Activated naive CD8-positive, alpha-beta T cell (primary cell): ENCODE results near the gene RAP1GAP.

ENCODE experiments used
- H3K27ac Mint-ChIP-seq: one replicate; pipeline ENCODE4 v1.8.0; 2021; ENCODE audit warnings: mixed read lengths
- H3K27me3 Mint-ChIP-seq: one replicate; pipeline ENCODE4 v1.8.0; 2021; ENCODE audit warnings: mixed read lengths
- H3K36me3 Mint-ChIP-seq: one replicate; pipeline ENCODE4 v1.8.0; 2021; ENCODE audit warnings: mixed read lengths
- H3K4me1 Mint-ChIP-seq: one replicate; pipeline ENCODE4 v1.8.0; 2021; ENCODE audit warnings: low read depth, mixed read lengths
- H3K4me3 Mint-ChIP-seq: one replicate; pipeline ENCODE4 v1.8.0; 2021; ENCODE audit warnings: mild to moderate bottlenecking, mixed read lengths
- H3K9me3 Mint-ChIP-seq: one replicate; pipeline ENCODE4 v1.8.0; 2021; ENCODE audit warnings: low read depth, mixed read lengths

Gene RAP1GAP

DNA sequence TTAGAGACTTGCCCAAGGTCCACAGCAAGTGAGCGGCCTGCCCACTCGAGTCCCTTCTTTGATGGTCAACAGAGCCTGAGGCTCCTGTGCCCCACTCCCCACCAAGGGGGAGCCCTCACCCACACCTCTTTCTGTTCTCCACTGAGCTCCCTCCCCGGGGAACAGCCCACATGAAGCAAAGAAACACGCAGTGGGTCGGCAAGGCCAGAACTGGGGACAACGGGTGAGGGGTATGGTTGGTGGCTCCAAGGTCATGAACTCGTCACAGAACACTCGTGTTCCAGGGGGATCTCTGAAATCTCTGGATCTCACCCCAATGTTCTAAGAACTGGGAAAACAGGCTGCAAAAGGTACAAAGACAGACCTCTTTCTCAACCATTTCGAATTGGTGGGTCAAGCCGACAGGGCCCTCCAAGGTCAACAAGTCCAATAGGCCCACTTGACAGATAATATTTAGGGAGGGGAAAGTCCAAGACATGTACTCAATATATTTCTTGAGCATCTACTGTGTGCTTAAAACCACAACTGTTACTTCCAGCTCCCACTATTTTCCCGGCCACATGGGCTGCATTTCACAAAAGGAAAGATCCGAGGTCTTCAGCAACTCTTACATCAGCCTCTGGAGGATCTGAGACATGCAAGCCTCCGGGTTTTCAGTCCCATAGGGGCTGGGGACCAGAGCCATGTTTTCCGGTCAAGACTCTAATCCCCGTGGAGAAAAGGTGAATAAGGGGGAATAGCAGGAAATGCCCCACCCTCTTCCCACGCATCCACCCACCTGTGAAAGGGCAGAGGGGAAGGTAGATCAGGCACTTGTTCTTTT is 1.1 kb upstream of the RAP1GAP start:
- H3K4me3 Mint-ChIP-seq = peak overlapping the region; percentile 63
- no peaks in the 10 kb centered on the region for H3K4me1 Mint-ChIP-seq
- H3K27ac Mint-ChIP-seq = no peak overlapping the region
- peaks cover 10% of the 10 kb centered on the region for H3K27me3 Mint-ChIP-seq
- no peaks in the 10 kb centered on the region for H3K9me3 Mint-ChIP-seq
- no peaks in the 10 kb centered on the region for H3K36me3 Mint-ChIP-seq

GRCh38 chr1:21668951-21669257 is 253 bp downstream of the RAP1GAP start:
- H3K36me3 Mint-ChIP-seq = no peaks in the 10 kb centered on the region
- no peaks in the 10 kb centered on the region for H3K9me3 Mint-ChIP-seq
- peaks cover 10% of the 10 kb centered on the region for H3K27me3 Mint-ChIP-seq
- H3K4me3 Mint-ChIP-seq = no peak overlapping the region
- H3K27ac Mint-ChIP-seq = no peak overlapping the region
- no peaks in the 10 kb centered on the region for H3K4me1 Mint-ChIP-seq

GRCh38 chr1:21668232-21668950 is 766 bp downstream of the RAP1GAP start:
- no peaks in the 10 kb centered on the region for H3K9me3 Mint-ChIP-seq
- H3K4me3 Mint-ChIP-seq = peak overlapping the region; percentile 61
- H3K27ac Mint-ChIP-seq = no peak overlapping the region
- H3K4me1 Mint-ChIP-seq = no peaks in the 10 kb centered on the region
- no peaks in the 10 kb centered on the region for H3K36me3 Mint-ChIP-seq
- peaks cover 10% of the 10 kb centered on the region for H3K27me3 Mint-ChIP-seq

DNA sequence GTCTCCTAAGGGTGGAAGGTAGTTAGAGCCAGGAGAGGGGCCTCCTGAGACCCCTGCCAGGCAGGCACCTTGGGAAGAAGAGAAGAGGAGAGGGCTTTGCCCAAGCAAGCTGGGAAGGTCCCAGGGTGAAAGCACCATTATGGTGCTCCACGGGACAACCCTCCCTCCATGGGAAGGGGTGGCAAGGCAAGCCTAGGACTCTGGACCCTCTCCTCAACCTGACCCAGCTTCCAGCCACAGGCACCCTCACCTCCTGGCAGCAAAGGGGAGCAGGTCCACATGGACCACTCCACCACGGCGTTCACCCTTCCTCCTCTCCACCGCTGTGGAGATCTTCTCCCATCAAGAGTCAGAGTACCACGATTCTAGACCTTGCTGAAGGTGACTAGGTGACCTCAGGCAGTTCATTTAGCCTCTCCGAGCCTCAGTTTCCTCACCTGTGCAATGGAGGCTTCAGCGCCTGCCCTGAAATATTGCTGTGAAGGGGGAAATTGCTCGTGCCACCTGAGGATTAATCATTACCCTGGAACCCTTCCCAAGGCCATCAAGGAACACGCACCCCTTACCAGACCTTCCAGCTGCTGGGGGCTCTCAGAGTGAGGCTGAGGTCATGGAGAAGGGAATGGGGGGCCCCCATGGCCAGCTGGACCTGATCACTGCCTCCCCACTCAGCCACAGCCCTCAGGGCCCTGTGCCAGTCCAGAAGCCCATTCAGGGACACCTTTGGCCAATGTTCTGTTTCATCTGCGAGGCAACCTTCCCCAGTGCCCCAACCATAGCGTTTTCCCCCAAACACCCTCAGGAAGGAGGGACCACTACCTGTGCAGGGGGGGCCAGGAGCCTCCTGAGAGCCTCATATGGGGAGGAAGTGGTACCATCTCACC is 1.6 kb downstream of the RAP1GAP start:
- Mint-ChIP-seq H3K27me3 (peaks cover 10% of the 10 kb centered on the region), H3K27ac (no peak overlapping the region), H3K9me3 (no peaks in the 10 kb centered on the region), H3K36me3 (no peaks in the 10 kb centered on the region), H3K4me3 (peak overlapping the region; percentile 61), H3K4me1 (no peaks in the 10 kb centered on the region)

GRCh38 chr1:21666576-21667320 is 2.4 kb downstream of the RAP1GAP start:
- peaks cover 12% of the 10 kb centered on the region for H3K27me3 Mint-ChIP-seq
- H3K4me1 Mint-ChIP-seq = no peaks in the 10 kb centered on the region
- no peaks in the 10 kb centered on the region for H3K36me3 Mint-ChIP-seq
- H3K27ac Mint-ChIP-seq = no peak overlapping the region
- H3K4me3 Mint-ChIP-seq = no peak overlapping the region
- no peaks in the 10 kb centered on the region for H3K9me3 Mint-ChIP-seq

GRCh38 chr1:21665711-21666575 is 3.2 kb downstream of the RAP1GAP start:
- no peak overlapping the region for H3K27ac Mint-ChIP-seq
- peaks cover 3% of the 10 kb centered on the region for H3K4me1 Mint-ChIP-seq
- no peaks in the 10 kb centered on the region for H3K9me3 Mint-ChIP-seq
- H3K36me3 Mint-ChIP-seq = no peaks in the 10 kb centered on the region
- no peak overlapping the region for H3K4me3 Mint-ChIP-seq
- H3K27me3 Mint-ChIP-seq = peaks cover 16% of the 10 kb centered on the region

DNA sequence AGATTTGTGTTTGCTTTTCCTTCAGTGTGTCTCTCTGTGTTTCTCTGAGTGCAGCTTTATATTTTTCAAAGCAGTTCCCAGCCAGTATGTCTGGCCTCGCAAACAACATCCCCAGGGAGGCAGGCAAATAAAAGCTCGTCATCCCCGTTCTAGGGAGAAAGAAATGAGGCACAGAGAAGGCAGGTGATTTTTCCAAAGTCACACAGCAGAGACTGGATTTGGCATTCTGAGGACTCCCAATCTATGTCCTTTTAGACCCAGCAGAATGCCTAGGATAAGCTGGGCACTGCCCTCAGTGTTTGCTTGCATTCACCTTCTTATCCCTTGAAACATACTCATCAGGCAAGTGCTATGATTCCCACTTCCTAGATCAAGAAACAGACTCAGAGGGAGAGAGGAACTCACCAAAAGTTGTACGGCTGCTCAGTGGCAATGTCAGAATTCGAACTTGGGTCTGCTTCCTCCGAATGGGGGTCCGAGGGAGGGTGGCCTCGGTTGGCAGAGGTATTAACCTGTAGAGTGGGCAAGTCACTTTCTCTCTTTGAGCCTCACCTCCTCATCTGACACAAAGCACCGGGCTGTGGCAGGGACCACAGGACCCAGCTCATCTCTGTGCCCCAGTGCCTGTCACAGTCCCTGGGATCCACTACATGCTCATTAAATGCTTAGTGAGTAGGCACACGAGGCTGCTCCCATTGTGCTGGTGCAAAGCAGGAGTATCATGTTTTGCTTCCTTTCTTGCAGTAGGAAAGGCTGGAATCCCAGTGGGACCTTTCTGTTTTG is 4.2 kb downstream of the RAP1GAP start:
- Mint-ChIP-seq H3K9me3 (no peaks in the 10 kb centered on the region), H3K4me3 (no peak overlapping the region), H3K27me3 (peaks cover 16% of the 10 kb centered on the region), H3K36me3 (no peaks in the 10 kb centered on the region), H3K4me1 (peaks cover 4% of the 10 kb centered on the region), H3K27ac (no peak overlapping the region)

DNA sequence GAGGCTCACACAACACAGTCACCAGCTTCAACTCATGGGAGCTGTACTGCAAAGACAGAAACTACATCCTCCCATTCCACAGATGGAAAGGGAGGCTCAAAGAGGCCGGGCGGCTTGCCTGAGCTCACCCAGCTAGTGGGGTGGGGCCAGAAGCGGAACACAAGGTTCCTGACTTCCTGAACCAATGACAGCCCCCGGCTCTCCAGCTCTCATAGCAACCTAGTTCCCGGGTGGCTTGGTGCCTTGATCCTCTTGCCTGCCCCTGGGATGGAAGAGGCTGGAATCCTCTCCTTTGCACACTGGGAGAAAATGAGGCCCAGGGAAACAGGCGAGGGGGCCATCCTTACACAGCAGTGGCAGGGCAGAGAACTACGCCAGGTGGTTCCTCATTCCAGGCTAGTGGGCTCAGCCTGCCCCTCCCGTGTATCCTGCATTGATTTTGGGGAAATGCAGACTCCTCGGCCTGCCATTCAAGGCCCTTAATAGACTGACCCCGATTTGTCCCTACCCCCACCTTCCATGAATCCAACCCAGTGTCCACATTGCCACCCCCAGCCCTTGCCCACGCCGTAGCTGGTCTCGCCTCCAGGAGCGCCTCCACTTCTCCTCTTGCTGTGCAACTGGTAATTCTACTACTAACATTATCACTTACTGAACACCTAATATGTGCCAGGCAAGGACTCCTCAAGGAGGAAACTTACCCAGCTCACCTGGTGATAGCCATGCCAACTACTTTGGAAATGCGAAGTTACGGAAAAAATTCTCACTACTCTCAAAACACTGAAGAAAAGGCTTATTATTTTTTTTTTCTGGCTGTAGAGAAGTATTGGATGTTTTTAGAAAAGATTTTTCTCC is 5.0 kb downstream of the RAP1GAP start:
- H3K27ac Mint-ChIP-seq = no peak overlapping the region
- no peaks in the 10 kb centered on the region for H3K36me3 Mint-ChIP-seq
- peaks cover 16% of the 10 kb centered on the region for H3K27me3 Mint-ChIP-seq
- no peaks in the 10 kb centered on the region for H3K9me3 Mint-ChIP-seq
- H3K4me3 Mint-ChIP-seq = no peak overlapping the region
- peaks cover 11% of the 10 kb centered on the region for H3K4me1 Mint-ChIP-seq

DNA sequence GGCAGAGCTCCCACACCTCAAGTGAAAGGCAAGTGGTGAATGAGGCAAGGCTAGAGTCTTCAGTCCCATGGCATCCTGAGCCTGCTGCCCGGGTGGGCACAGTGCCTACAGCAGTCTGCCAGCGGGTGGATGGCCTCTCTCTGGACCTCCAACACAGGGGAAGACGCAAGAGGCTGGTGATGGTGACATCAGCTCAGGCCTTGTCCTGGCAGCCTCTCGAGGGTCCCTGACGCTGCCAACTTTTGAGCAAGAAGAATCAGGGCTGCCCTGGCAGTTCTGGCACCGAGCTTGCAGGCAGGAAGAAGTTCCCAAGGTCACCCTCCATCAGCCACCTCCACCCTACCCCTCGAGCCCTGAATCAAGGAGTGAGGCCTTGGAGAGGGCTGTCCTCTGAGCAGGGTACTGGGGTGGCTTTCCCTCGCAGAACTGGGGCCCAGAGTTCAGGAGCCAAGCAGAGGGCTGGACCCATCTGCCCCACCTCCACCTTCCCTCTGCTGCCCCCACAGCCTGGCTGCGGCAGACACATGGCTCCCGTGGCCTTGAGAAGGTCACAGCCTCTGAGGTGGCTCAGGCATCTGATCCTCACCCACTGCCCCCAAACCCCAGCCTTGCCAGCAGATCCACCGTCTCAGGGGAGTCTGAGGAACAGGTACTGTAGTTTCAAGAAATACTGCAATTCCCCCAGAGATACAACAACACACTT is 5.8 kb downstream of the RAP1GAP start:
- Mint-ChIP-seq H3K27ac (no peak overlapping the region), H3K4me1 (peaks cover 11% of the 10 kb centered on the region), H3K27me3 (peaks cover 16% of the 10 kb centered on the region), H3K4me3 (no peak overlapping the region), H3K9me3 (no peaks in the 10 kb centered on the region), H3K36me3 (no peaks in the 10 kb centered on the region)

DNA sequence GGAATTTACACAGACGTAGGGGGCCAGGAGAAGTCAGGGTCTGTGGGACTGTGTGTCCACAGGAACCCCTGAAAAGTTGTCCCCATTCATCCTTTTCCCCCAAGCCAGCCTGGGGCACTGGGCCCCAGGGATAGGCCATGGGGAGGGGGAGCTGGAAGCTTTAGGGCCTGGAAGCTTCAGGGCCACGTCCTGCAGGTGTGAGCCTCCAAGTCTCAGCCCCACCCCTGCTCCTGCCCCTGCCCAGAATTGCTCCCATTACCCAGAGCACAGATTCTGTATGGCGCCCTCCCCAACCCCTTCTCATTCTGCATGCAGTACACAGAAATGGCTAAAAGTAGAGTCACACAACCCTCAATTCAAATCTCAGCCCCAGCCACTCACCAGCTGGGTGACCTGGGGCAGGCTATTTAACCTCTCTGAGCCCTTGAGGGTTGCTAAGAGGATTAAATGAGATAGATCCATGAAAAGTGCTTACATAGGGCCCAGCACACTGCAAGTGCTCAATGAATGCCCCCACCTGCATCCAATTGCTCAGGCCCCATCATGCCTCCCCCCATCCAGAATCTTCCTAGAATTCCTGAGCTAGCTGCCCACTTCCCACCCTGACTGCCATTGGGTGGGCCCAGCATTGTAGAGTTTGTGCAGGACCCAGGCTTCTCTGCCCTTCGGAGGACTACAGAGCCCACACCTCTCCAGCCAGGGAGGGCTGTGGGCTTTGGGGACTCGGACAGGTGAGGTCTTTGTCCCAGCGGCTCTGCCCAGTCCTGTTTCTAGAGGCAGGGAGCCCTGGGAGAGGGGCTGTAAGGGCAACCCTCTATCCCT is 6.5 kb downstream of the RAP1GAP start:
- no peaks in the 10 kb centered on the region for H3K9me3 Mint-ChIP-seq
- no peak overlapping the region for H3K27ac Mint-ChIP-seq
- peaks cover 11% of the 10 kb centered on the region for H3K4me1 Mint-ChIP-seq
- H3K4me3 Mint-ChIP-seq = no peak overlapping the region
- no peaks in the 10 kb centered on the region for H3K36me3 Mint-ChIP-seq
- H3K27me3 Mint-ChIP-seq = peaks cover 14% of the 10 kb centered on the region

GRCh38 chr1:21661886-21662285 is 7.3 kb downstream of the RAP1GAP start:
- H3K9me3 Mint-ChIP-seq = no peaks in the 10 kb centered on the region
- peaks cover 11% of the 10 kb centered on the region for H3K4me1 Mint-ChIP-seq
- H3K27me3 Mint-ChIP-seq = peaks cover 12% of the 10 kb centered on the region
- no peaks in the 10 kb centered on the region for H3K36me3 Mint-ChIP-seq
- no peak overlapping the region for H3K4me3 Mint-ChIP-seq
- H3K27ac Mint-ChIP-seq = no peak overlapping the region
